Hematopoietic multipotent progenitor cell treated with erythropoietin and hydrocortisone succinate and interleukin-3 and kit ligand, for 8 days (in vitro differentiated cells): Measurements from ENCODE around the gene JOSD1.
"Not testable (repeated sequence)": the region's sequence is repeated elsewhere in the genome, so short reads cannot be mapped to it uniquely, and the experiment has no call there.

ENCODE experiments used
- DNase-seq: peaks from one replicate; pipeline ENCODE4 v3.0.0-alpha.2; 2015

The JOSD1 gene

DNA sequence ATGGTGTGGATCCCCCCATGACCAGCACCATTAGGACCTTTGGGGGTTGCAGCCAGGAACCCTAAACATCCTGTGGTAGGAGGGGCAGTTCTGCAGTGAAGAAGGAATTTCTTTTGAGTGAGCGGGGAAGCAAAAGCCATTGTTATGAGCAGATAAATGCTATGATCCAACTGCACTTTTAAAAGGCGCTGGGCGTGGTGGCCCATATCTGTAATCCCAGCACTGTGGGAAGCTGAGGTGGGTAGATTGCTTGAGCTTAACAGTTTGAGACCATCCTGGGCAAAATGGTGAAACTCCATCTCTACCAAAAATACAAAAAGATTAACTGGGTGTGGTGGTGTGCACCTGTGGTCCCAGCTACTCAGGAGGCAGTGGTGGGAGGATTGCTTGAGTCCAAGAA lies 24.9 kb downstream of the JOSD1 start:
- peak; percentile 85 for DNase-seq

DNA sequence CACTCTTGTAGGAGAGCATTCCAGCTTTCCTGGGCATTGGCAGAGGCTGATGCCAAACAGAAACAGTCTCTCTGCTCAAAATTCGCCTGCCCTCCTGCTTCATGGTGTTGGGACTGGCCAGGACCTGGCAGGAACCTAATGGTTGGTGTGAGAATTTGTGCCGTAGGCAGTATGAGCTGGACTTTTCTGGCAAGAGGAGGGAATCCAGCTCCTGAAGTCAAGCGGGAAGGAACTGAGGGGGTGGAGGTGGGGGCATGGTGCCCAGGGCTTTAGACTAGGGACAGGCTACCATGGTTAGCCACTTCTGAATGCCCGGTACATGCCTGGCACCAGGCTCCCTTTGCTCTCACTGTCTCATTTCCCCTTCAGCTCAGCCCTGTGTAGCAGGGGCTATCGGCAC lies 25.9 kb downstream of the JOSD1 start:
- DNase-seq: no peak

DNA sequence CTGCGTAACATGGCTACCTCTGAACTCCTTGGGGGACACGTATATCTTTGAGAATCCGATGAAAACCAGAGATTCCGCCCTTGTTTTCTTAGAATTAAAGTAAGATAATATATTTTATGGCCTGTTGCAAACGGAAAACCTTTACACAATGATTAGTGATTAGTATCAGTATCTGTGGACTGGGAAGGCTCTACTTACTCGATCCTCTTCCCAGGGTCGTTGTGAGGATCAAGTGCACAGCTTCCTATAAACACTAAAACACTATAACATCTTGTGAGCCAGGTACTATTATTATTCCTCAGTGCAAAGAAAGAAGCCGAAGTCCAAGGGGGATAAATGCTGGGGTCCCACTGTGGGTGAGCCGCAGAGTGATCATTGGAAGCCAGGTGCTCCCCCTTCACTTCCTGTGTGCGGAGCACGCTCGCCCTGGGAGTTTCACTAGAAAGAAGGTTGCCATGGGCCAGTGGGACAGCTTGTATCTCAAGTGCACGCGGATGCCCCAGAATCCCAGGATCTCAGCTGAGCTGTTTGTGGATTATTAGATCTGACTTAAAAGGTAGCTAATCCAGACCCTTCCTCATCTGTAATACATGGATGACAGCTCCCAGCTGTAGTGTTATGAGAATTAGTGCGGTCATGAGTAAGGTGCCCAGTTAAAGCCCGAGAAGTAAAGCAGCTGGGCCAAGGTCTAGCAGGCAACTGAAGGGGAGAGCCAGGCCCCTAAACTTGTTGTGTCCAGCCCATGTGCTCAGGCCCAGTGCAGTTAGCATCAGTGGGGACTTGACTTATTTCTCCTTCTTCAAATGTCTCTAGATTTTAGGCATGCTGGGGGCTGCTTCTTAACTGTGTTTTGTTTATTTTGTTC lies 43.5 kb downstream of the JOSD1 start:
- peak; percentile 51 for DNase-seq

DNA sequence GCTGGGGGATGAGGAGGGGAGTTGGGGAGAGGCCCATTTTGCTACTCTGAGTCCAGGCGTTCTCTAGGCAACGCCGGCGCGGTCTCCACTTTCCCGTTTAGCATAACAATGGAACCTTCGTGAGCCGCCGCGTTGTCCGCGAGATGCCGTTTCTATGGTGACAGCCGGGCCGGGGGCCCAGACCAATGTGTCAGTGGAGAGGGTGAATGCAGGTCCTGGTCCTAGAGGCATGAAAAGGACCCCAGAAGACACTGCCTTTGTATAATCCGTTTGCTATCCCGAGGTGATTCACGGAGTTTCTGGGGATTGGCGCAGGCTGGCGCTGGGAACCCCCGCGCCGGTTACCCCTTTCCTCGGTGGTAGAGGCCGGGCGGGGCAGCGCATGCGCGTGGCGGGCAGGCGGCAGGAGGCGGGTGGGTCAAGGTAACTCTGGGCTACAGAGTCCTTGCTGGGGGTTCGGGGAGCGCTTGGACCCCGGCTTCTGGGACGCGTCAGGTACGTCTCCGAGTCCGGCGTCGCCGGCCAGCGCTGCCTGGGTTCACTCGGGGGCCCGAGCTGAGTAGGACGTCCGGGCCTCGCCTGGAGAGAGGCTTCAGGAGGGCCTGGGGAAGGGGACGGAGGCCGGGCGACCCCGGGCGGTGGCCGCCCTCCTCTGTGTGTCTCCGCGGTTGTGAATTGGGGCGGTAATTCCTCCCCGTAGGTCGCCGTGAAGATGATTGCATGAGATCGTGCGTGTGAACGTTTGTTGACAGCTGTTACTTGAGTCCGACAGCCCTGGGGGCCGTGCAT lies 44.3 kb downstream of the JOSD1 start, which contains the start of the genes CBY1 and FAM227A:
Gene CBY1, plus strand, starts transcription at position 383 of the 789 bp plus-strand sequence. CDS start 11,417 bp downstream, outside the sequence.
Gene FAM227A, minus strand, starts transcription at position 137 of the 789 bp plus-strand sequence. CDS start 6,224 bp downstream, outside the sequence.
- DNase-seq: peak; percentile 87

DNA sequence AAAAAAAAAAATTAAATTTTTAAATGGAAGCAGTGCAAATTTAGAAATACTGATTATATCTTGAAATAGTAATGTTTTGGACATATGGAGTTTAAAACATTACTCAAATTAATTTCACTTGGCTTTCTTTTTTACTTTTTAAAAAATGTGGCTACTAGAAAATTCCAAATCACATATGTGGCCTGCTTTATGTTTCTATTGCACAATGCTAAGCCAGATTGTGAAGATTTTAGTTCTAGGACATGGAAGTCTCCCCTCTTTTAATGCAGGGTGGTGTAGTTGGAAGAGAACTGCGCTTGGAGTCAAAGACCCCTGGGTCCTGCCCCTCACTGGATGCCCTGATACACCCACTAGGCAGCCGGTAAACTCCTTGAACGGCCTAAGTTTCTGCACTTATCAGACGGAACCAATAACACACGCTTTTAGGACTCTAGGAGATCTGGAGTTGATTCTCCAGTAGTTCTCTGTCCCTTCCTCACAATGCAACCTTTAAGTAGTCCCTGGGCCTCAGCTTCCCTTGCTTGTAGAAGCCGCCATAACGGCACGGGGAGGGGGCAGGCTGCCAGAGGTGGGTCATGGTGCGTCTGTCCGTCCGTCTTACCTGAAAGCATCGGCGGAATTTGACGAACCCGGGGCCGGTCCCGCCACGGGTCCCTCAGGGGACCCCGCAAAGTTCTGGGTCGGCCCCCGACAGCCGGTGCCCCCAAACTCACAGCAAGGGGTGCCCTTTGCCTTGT lies 45.1 kb downstream of the JOSD1 start:
- DNase-seq: peak; percentile 22

DNA sequence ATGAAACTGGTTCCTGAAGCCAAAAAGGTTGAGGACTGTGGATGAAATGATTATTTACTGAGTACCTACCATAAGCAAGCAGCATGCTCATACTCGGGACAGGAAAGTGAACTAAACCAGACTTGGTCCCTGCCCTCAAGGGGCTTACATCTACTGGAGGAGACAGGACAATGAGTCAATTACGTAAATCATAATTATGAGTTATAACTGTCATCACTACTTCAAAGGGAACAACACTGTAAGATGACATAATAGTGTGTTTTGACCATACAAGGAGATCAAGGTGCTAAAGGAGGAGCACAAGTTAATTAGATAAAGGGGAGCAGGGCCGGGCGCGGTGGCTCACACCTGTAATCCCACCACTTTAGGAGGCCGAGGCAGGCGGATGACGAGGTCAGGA lies 47.0 kb downstream of the JOSD1 start:
- DNase-seq: no peak

DNA sequence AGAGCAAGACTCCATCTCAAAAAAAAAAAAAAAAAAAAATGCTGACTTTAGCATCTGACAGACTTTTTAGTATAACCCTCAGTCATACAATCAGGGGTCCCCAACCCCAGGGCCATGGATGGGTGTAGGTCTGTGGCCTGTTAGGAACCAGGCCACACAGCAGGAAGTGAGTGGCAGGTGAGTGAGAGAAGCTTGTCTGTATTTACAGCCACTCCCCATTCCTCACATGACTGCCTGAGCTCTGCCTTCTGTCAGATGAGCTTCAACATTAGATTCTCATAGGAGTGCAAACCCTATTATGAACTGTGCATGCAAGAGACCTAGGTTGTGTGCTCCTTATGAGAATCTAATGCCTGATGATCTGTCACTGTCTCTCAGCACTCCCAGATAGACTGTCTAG lies 47.9 kb downstream of the JOSD1 start:
- no peak for DNase-seq

DNA sequence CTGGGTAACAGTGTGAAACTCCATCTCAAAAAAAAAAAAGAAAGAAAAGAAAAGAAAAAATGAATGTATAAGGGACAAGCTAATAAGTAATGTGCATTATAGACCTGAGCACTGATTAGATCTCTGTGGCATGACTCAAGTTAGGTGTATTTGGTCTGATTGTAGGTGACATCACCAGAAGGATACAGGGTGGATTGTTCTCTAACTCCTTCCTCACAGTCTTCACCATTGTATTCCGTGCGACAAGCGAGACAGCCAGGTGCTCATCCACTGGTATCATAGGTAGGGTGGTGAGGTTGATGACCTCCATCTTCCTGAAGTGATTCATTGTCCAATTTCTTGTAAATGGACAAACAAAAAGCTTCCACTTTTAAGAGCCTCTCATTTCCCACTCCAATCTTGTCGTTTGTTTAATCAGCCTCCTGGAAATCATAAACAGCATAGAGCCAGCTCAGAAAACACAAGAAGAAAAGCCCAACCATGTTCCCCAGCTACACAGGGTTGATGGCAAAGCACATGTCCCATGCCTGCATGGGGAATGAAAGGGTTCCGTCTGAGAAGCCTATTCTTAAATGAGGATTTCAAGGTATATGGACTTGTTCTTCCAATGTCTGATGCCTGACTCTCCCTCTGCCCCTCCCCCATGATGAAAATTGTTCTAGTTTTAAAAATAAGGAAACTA lies 50.8 kb downstream of the JOSD1 start:
- DNase-seq: no peak

DNA sequence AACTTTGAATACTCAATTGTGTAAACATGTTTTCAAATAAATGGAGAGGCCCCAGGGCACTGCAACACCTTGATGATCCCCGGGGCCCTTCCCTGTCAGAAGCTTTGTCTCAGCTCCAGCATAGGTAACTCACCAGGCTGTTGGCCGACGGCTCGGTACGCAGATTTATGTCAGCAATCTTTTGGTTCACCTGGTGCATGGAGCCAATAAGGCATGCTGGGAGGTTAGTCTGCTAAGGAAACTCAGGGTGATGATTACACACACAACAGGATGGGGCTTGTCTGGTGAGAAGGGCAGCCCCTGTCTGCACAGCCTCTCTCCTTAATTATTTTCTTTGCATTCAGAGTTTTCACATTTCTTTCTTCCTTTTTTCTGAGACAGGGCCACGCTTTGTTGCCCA lies 55.3 kb downstream of the JOSD1 start:
- DNase-seq: no peak

DNA sequence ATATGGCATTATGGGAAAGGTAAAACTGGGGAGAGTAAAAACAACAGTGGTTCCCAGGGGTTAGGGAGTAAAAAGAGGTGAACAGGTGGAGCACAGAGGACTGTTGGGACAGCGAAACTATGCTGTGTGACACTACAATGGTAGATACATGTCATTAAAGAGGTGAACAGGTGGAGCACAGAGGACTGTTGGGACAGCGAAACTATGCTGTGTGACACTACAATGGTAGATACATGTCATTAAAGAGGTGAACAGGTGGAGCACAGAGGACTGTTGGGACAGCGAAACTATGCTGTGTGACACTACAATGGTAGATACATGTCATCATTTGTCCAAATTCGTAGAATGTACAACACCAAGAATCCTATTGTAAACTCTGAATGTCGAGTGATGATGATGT lies 56.5 kb downstream of the JOSD1 start:
- not testable (repeated sequence) for DNase-seq

DNA sequence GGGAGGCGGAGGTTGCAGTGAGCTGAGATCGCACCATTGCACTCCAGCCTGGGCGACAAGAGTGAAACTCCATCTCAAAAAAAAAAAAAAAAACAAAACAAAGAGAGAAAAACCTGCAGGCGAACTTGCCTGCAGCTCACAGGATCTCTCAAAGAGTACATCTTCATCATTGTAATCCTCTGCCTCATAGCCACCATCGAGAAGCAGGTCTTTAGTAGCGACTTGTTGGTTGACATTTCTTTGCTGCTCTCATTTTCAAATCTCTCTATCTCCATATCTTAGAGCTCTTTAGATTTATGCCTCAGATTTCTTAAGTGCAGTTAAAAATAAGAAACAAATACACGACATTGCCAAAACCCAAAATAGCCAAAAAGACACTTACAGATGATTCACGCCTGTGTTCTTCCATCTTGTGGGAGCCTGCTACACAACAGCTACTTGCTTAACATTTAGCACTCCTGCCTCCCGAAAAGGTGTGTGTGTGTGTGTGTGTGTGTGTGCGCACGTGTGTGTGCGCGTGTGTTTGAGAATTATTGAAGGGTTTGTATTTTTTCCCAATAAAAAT lies 59.2 kb downstream of the JOSD1 start:
- DNase-seq: no peak

DNA sequence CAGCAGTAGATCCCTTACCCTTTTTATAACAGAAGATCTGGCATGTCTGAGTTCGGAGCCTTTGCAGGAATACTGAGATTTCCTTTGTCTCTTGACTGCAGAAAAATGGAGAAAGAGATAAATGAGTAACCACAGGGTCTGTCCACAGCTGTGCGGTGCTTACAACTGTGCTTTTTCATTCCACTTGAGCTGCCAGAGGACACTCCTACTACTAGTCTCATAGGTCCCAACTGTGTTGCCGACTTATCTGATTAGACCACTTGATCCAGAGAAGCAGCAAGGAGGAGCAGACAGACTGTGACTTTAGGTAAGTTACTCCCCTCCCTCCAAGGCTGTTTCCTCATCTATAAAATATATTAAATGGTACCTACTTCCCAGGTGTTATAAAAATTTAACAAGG lies 62.0 kb downstream of the JOSD1 start:
- peak; percentile 45 for DNase-seq

DNA sequence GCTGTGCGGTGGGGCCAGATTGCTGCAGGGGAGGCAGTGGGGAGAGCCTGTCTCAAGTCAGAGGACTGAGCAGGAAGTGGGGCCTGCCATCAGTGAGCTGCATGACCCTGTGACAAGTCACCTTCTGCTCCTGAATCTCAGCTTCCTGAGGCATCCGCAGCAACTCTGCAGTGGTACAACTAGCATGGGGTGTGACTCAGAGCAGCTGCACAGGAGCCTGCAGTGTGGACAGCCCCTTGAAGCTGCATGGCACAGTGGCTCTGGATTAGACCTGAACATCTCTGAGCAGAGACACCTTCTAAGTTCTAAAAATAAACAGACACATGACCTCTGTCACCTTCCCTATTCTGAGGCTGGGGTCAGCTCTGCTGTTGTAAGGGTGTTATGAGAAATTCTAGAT lies 62.5 kb downstream of the JOSD1 start:
- DNase-seq: no peak
